Activated naive CD8-positive, alpha-beta T cell (primary cell): ENCODE results near the gene PRSS57.

ENCODE experiments used
- H3K27ac Mint-ChIP-seq: one replicate; pipeline ENCODE4 v1.8.0; 2021; ENCODE audit warnings: mixed read lengths
- H3K27me3 Mint-ChIP-seq: one replicate; pipeline ENCODE4 v1.8.0; 2021; ENCODE audit warnings: mixed read lengths
- H3K36me3 Mint-ChIP-seq: one replicate; pipeline ENCODE4 v1.8.0; 2021; ENCODE audit warnings: mixed read lengths
- H3K4me1 Mint-ChIP-seq: one replicate; pipeline ENCODE4 v1.8.0; 2021; ENCODE audit warnings: low read depth, mixed read lengths
- H3K4me3 Mint-ChIP-seq: one replicate; pipeline ENCODE4 v1.8.0; 2021; ENCODE audit warnings: mild to moderate bottlenecking, mixed read lengths
- H3K9me3 Mint-ChIP-seq: one replicate; pipeline ENCODE4 v1.8.0; 2021; ENCODE audit warnings: low read depth, mixed read lengths

PRSS57 gene

DNA sequence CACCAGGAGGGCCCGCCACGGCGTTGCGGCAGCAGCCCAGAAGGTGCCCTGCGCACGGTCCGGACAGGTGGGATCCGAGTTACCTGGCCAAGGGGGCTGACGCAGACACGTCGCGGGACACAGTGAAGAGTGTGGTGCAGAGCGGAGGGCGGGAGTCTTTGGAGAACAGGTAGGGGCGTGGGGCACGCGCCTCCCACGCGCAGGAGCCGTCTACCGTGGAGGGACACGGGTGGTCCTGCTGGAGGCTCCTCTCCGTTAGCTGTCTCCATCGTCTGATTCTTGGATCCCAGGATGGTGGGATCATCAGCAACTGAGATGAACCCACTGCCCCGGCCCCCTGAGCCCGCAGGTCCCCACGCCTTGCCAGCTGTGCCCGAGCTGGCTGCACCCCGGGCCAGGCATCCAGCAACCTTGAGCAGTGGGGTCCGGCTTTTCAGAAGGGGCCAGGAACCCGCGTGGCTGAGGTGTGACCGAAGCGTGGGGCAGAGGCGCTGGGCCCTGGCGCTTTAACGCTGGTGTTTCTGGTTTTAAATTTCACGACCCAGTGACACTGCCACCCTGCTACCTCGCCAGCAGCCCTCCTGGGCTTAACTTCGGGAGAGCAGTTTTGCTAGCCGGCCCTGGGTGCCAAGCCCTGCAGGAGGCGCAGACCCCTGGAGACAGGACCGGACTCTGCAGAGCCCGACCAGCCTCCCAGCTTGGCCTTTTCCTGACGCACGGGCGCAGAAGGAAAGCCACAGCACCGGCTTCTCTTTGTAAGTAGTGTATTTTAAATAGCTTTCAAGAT is 48.3 kb downstream of the PRSS57 start:
- Mint-ChIP-seq H3K4me3 (no peak overlapping the region), H3K4me1 (no peaks in the 10 kb centered on the region), H3K27me3 (no peaks in the 10 kb centered on the region), H3K36me3 (no peaks in the 10 kb centered on the region), H3K9me3 (no peaks in the 10 kb centered on the region), H3K27ac (no peak overlapping the region)

DNA sequence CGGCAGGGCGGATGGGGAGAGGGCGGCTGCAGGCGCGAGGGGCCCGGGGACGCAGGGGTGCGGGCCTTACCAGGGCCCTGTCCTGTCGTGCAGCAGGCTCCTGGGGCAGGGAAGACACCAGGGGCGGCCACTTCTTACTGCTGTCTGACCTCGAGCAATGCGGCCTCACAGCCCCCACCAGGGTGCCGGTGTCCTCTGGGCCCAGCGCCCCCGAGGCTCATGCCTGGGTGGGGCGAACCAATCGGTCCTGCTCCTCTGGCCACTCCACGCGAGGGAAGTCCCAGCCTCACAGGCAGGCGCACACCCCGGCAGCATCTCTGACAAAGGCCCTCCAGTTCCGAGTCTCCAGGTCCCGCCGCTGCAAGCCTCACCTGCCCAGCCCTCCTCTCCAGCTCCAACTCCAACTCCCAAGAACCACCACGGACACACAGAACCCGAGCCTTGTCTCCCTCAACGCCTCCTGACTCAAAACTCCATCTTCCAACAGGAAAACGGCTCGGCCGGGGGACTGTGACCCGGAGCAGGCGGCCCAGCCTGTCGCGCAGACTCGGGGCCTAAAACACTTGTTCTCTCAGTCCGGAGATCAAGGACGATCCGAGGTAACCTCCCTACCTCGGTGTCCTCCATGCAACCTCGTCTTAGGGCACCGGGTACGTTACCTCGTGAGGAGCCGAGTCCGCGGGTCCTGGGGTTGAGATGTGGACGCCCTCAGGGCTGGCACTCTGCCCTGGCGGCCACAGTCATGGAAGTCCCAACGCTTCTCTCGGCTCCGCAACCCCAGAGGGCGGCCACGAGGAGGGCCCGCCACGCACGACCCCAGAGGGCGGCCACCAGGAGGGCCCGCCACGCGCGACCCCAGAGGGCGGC is 49.1 kb downstream of the PRSS57 start:
- Mint-ChIP-seq H3K36me3 (no peaks in the 10 kb centered on the region), H3K9me3 (no peaks in the 10 kb centered on the region), H3K4me3 (no peak overlapping the region), H3K27ac (no peak overlapping the region), H3K4me1 (no peaks in the 10 kb centered on the region), H3K27me3 (no peaks in the 10 kb centered on the region)

DNA sequence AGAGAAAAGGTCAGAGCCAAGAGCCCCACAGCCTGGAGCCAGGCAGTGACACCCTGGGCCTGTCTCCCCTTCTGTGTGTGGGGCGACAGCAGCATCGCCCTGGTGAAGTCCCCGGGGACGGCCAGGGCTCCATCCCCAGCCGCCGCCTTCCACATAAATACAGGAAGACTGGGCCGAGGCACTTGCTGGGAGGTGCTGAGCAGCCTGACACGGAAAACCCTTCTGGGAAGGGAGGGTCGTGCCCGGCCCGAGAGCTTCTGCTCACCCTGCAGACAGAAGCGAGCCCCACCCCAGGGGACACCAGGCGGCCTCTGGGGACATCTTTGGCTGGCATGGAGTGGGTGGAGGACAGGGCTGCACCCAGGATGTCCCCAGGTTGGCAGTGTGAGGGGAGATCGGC is 50.5 kb downstream of the PRSS57 start:
- Mint-ChIP-seq H3K9me3 (no peaks in the 10 kb centered on the region), H3K4me3 (no peak overlapping the region), H3K4me1 (peaks cover 2% of the 10 kb centered on the region), H3K36me3 (no peaks in the 10 kb centered on the region), H3K27me3 (no peaks in the 10 kb centered on the region), H3K27ac (no peak overlapping the region)

DNA sequence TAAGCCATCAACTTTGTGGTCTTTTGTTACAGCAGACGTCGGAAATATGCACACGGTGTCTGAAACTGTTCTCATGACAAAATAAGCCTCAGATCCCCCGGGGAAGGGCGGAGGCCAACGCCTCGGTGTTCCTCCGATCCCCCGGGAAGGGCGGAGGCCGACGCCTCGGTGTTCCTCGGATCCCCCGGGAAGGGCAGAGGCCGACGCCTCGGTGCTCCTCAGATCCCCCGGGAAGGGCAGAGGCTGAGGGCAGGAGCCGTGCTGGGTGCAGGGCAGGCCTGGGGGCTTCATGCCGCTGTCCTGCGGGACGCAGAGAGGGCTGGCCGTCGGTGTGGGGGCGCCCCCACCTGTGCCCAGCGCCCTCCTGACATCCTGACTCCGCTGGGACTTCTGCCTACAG is 50.9 kb downstream of the PRSS57 start:
- H3K36me3 Mint-ChIP-seq, result no peaks in the 10 kb centered on the region
- no peak overlapping the region for H3K27ac Mint-ChIP-seq
- peaks cover 3% of the 10 kb centered on the region for H3K4me1 Mint-ChIP-seq
- no peaks in the 10 kb centered on the region for H3K9me3 Mint-ChIP-seq
- H3K4me3 Mint-ChIP-seq, result no peak overlapping the region
- no peaks in the 10 kb centered on the region for H3K27me3 Mint-ChIP-seq

DNA sequence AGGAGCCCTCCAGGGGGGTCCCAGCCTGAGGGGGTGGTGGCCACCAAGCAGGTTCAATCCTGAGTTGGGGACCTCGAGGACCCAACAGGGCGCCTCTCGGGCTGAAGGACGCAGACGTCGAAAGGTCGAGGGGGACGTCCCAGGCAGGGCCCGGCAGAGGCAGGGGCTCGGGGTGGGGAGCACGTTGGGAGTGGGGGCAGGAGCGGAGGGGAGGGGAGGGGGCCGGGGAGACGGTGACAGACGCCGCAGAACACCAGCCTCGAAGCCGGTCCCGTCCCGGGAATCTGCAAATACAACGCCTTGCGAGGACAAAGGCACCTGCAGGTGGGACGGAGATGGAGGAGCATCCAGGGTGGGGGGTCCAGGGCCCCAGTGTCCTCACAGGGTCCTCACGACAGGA is 51.5 kb downstream of the PRSS57 start:
- Mint-ChIP-seq H3K9me3 (no peaks in the 10 kb centered on the region), H3K4me3 (no peak overlapping the region), H3K36me3 (no peaks in the 10 kb centered on the region)

DNA sequence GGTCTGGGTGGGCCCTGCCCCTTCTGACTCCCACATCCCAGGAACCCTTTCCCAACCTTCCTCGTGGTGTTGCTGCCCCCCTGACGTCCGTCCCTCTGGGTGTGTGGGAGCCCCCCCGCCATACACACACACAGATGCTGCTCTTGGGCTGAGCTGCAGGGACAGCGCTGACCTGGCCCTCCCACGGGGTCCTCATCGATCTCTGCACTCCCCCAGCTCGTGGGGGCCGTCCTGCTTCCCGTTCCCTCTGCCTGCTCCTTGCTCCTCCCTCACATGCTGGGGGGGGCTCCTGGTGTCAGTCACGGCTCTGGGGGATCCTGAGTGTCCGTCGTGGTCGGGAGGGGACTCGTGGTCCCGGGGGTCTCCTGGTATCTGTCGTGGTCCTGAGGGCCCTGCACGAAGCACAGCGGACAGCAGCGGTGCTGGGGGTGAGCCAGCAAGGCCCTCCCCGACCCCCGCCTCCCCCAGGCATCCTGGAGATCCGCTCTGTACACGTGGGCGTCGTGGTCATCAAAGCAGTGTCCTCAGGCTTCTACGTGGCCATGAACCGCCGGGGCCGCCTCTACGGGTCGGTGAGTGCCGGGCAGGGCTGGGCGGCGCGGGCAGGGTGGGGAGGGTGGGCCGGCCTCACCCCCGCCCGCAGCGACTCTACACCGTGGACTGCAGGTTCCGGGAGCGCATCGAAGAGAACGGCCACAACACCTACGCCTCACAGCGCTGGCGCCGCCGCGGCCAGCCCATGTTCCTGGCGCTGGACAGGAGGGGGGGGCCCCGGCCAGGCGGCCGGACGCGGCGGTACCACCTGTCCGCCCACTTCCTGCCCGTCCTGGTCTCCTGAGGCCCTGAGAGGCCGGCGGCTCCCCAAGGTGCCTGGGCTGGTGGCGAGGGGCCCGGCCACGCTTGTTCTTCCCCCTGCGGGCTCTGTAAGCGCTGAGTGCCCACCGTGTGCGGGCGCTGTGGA is 52.2 kb downstream of the PRSS57 start:
- no peaks in the 10 kb centered on the region for H3K9me3 Mint-ChIP-seq
- no peaks in the 10 kb centered on the region for H3K36me3 Mint-ChIP-seq
- no peak overlapping the region for H3K27ac Mint-ChIP-seq
- no peaks in the 10 kb centered on the region for H3K27me3 Mint-ChIP-seq
- H3K4me3 Mint-ChIP-seq, result no peak overlapping the region
- peaks cover 7% of the 10 kb centered on the region for H3K4me1 Mint-ChIP-seq

More for the DNA sequence above, 51.5 kb downstream of the PRSS57 start:
- no peaks in the 10 kb centered on the region for H3K27me3 Mint-ChIP-seq
- H3K27ac Mint-ChIP-seq, result no peak overlapping the region
- H3K4me1 Mint-ChIP-seq, result peaks cover 7% of the 10 kb centered on the region

DNA sequence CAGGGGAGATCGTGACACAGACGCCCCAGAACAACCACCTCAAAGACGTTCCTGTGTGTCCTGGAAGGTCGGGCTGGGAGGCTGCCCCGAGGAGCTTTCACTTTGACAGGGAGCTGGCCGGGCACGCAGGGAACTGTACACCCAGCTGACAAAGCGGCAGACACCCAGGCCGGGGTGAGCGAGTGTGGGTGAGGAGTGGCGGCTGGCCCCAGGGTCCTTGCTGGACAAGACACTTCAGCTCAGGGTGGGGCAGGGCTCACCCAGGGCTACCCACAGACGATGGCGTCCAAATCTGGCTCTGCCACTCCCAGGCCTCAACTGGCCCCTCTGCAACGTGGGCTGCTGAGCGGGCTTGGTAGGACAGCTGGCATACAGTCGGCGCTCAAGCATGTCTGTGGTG is 53.5 kb downstream of the PRSS57 start:
- H3K27me3 Mint-ChIP-seq, result no peaks in the 10 kb centered on the region
- H3K9me3 Mint-ChIP-seq, result no peaks in the 10 kb centered on the region
- H3K27ac Mint-ChIP-seq, result no peak overlapping the region
- peaks cover 7% of the 10 kb centered on the region for H3K4me1 Mint-ChIP-seq
- H3K4me3 Mint-ChIP-seq, result no peak overlapping the region
- H3K36me3 Mint-ChIP-seq, result no peaks in the 10 kb centered on the region

DNA sequence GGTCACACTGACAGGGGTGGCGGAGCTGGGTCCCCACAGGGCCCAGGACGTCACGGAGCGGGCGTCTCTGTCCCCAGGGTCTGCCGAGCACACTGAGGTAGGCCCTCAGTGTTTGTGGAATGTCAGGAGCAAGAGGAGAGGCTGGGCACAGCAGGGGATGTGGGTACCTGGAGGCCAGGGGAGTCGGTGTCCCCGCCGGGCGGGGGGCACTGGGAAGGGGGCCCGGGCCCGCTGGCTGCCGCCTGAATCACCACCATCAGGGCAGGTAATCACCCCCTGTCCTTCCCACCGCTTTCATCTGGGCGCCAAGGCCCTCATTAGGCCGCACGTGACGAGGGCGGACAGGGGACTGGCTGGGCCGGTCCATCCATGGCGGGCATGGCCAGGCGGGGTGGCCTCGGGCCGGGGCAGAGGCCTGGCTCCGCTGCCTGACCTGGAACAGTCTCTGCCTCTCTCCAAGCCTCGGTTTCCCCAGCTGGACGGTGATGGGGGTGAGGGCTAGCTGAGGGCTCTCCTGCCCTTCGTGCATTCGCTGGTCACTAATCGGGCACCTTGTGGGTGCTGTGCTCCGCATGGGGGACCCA is 54.6 kb downstream of the PRSS57 start:
- Mint-ChIP-seq H3K4me1 (peaks cover 7% of the 10 kb centered on the region), H3K9me3 (no peaks in the 10 kb centered on the region), H3K27ac (no peak overlapping the region)

DNA sequence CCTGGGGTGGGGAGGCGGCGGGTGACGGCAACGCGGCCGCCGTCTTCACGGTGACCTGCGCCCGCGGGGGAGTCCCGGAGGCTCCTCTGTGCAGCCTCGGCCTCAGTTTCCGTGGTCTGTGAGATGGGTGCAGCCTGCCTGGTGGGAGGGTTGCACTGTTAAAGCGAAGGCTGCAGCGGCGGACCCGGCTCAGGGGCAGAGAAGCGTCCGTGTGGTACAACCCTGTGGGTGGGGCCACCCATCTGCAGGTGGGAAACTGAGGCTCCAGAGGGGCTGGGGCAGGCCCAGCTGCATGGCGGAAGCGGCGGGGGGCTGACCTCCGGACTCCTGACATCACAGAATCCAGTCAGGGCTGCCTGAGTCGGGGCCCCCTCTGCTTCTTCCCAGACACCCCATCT is 55.1 kb downstream of the PRSS57 start:
- Mint-ChIP-seq H3K9me3 (no peaks in the 10 kb centered on the region), H3K4me3 (no peak overlapping the region), H3K36me3 (no peaks in the 10 kb centered on the region), H3K27ac (no peak overlapping the region), H3K27me3 (no peaks in the 10 kb centered on the region), H3K4me1 (peaks cover 7% of the 10 kb centered on the region)

More for the DNA sequence above, 54.6 kb downstream of the PRSS57 start:
- H3K4me3 Mint-ChIP-seq, result no peak overlapping the region
- no peaks in the 10 kb centered on the region for H3K27me3 Mint-ChIP-seq
- H3K36me3 Mint-ChIP-seq, result no peaks in the 10 kb centered on the region

DNA sequence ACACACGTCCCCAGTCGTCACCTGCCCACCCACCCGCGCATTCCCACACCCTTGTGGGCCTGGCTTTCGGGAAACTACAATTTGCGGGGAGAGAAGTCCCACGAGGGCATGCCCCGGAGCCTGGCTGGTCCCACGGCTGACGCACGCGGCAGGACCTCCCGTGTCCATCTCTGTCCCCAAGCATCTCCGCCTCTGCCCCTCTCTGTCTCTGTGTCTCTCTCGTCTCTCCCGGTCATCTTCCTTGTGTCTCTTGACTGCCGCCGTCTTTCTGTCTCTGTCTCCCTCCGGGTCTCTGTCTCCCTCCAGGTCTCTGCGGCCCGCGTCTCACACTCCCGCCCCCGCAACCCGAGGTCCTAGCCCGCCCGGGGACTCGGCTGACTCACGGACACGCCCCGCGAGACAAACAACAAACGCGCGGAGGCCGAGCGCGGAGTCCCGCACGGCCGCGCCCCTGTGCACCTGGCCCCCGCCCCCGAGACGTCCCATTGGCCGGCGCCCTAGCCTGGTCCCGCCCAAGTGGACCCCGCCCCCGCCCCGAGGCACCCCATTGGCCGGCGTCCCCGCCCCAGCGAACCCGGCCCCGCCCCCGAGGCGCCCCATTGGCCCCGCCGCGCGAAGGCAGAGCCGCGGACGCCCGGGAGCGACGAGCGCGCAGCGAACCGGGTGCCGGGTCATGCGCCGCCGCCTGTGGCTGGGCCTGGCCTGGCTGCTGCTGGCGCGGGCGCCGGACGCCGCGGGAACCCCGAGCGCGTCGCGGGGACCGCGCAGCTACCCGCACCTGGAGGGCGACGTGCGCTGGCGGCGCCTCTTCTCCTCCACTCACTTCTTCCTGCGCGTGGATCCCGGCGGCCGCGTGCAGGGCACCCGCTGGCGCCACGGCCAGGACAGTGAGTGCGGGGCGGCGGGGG is 55.7 kb downstream of the PRSS57 start, which contains the start of gene FGF22:
FGF22 (plus strand) TSS at position 627 of the 908 bp plus-strand sequence; CDS start at position 674, 47 bp downstream.
- Mint-ChIP-seq H3K9me3 (no peaks in the 10 kb centered on the region), H3K27ac (peak within 1 kb of the TSS; percentile 85), H3K27me3 (no peaks in the 10 kb centered on the region), H3K36me3 (no peaks in the 10 kb centered on the region), H3K4me3 (peak within 1 kb of the TSS; percentile 87), H3K4me1 (peaks cover 7% of the 10 kb centered on the region)

DNA sequence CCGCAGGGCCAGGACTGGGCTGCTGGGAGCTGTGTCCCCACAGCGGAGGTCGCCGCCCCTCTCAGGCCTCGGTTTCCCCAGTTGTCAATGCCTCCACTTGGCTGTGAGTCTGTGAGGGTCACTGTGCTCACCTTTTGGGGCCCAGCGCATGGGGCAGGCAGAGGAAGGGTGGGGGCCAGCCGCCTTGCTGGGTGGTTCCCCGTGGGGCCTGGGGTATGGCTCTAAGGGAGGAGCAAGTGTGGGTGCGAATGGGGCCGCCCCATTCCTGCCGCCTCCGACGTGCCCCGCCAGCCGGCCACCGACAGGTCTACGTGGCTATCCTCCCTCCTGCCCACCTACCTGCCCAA is 56.4 kb downstream of the PRSS57 start:
- H3K27me3 Mint-ChIP-seq, result no peaks in the 10 kb centered on the region
- no peaks in the 10 kb centered on the region for H3K36me3 Mint-ChIP-seq
- H3K9me3 Mint-ChIP-seq, result no peaks in the 10 kb centered on the region
- H3K27ac Mint-ChIP-seq, result no peak overlapping the region
- peaks cover 11% of the 10 kb centered on the region for H3K4me1 Mint-ChIP-seq
- H3K4me3 Mint-ChIP-seq, result peak overlapping the region; percentile 87
